ENCODE results near the gene UBE2I.

DNA sequence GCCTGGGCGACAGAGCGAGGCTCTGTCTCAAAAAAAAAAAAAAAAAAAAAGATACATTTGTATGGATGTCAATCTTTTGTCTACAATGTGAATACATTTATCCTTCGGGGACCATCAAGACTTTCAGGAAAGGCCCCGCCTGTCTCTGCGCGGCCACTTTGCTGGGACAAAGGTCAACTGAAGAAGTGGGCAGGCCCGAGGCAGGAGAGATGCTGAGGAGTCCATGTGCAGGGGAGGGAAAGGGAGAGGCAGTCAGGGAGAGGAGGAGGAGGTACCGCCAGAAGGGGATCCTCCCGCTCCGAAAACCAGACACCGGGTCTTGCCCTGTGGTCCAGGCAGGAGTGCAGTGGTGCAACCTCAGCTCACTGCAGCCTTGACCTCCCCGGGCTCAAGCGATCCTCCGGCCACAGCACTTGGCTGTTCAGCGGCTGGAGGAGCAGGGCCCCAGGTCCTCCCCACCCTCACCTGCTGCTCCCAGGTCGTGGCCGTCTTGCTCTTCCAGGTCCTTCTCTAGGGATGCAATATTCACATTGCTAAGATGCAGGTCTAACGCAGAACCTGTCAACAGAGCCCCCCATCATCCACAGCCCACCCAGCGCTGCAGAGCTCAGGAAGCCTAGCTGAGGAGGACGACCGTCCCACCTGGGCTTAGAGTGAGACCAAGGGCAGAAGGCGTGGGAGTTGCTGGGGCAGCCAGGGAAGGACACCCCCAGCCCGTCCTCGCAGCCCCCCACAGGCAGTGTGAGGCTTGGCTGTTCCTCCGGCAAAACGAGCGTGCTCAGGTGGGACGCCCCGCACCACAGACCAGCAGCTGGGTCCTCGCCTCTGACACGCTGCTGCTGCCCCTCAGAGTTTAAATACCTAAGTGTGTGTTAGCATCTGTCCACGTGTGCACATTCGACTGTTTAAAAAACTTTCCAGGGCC is 61.9 kb downstream of the UBE2I start:
- TF ChIP-seq ZNF274 (IDR thresholded peaks at IDR 0.05; ENCODE audit: low read depth, low read length) (no peak), YY1 (IDR thresholded peaks at IDR 0.05; ENCODE audit: insufficient read depth, insufficient read length) (no peak), SUZ12 (IDR thresholded peaks at IDR 0.05; ENCODE audit: extremely low read depth, insufficient read depth, insufficient read length) (no peak)
